GM13976 (cell line): ENCODE data around the gene CD209.

Source experiments
- DNase-seq: peaks from one replicate; pipeline ENCODE4 v3.0.0; 2012; ENCODE audit warnings: low spot score
- in situ Hi-C: fragments of 300-500 bp; cut with MboI; formaldehyde crosslinking; loops from one replicate; pipeline ENCODE4 v1.12.0; 2022; ENCODE audit warnings: low sequenced_read_pairs, mixed read lengths, inconsistent platforms; ENCODE audit not compliant: unreplicated experiment
- TF ChIP-seq, protein P1 (sequence below): IDR thresholded peaks from 2 replicates; pipeline ENCODE4 v1.5.1; 2012; ENCODE audit warnings: borderline replicate concordance, mild to moderate bottlenecking; ENCODE audit not compliant: insufficient read depth; ENCODE audit errors: extremely low read depth, missing control alignments, control extremely low read depth

Gene CD209

DNA sequence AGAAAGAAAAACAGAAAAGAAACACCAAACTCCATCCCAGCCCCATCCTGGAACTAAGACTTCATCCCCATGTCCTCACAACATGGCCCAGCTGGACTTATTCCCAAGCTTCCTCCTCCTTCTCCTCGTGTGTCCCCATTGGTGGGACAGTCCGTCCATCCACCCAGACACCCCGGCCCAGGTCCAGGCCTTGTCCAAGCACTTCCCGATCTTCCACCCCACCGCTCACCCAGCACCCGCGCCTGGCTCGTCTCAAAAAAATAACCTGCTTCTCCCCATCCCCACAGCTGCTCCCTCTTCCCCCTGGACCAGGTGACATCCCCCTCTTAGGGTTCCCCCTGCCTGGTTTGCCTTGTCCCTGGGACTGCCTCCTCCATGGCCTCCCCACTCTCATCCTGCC, 44.0 kb downstream of the CD209 start:
- no peak for DNase-seq
- in situ Hi-C loops = no loop called here
- TF ChIP-seq, protein P1, sequence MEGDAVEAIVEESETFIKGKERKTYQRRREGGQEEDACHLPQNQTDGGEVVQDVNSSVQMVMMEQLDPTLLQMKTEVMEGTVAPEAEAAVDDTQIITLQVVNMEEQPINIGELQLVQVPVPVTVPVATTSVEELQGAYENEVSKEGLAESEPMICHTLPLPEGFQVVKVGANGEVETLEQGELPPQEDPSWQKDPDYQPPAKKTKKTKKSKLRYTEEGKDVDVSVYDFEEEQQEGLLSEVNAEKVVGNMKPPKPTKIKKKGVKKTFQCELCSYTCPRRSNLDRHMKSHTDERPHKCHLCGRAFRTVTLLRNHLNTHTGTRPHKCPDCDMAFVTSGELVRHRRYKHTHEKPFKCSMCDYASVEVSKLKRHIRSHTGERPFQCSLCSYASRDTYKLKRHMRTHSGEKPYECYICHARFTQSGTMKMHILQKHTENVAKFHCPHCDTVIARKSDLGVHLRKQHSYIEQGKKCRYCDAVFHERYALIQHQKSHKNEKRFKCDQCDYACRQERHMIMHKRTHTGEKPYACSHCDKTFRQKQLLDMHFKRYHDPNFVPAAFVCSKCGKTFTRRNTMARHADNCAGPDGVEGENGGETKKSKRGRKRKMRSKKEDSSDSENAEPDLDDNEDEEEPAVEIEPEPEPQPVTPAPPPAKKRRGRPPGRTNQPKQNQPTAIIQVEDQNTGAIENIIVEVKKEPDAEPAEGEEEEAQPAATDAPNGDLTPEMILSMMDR = no peak

DNA sequence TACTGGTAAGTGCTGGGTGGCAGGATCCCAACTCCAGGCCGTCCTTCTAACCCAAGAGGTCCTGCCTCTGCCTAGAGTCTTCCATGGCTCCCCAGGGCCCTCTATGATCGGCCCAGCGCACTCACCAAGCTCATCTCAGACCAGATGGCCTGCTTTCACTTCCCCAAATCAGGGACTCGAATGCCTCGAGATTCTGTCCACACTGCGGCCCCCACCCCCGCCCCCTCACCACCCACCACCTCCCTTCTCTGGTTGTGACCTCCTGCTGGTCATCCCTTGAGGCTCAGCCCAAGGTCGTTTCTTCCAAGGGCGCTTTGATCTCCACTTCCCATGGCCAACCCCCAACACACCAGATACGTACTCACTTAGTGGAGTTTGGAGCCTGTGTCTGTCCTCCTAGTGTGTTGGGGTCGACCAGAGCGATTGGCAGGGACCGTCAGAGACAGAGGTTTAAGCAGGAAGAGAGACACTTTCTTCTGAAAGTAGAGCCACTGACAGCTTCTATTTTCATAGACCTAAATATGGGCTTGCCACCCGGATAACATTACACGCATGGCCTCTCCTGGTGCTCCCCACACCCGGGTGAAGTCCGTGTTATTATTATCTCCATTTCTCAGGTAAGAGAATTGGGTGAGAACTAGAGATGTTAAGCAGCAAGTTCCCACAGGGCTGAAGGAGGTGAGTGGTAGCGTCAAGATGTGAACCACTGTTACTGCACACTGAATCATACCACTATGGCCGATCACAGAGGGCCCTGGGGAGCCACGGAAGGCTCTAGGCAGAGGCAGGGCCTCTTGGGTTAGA, 45.5 kb downstream of the CD209 start, which contains the start of gene FCER2:
Gene FCER2, minus strand, starts transcription at position 478 of the 804 bp plus-strand sequence. CDS start 2,371 bp downstream, outside the sequence.
- DNase-seq = peak; percentile 79
- TF ChIP-seq, protein P1 = no peak
- in situ Hi-C loops = no loop called here

DNA sequence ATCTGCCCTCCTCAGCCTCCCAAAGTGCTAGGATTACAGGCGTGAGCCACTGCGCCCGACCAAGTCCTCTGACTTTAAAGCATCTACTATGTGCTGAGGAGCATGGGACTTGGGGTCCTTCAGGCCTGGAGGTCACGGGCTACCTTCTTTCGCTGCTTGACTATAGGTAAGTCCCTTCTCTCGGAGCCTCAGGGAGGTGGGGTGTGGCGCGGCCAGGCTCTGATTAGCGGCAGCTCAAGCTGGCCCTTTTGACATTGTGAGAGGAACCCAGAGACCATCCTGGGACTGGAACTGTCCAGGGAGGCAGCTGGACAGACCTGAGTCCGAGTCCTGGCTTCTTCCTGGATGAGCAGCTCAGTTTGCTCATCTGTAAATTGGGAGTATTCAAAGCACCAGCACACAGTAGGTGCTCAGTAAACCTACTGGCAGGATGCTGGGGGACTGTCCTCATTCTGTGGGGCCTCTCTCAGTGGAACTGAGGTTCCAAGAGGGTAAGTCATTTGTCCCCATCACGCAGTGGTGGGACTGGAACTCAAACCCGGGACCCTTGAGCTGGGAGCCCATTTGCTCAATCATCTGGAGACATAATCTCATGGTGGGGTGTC, 46.2 kb downstream of the CD209 start:
- in situ Hi-C loops = no loop called here
- DNase-seq = no peak
- TF ChIP-seq, protein P1 = no peak

DNA sequence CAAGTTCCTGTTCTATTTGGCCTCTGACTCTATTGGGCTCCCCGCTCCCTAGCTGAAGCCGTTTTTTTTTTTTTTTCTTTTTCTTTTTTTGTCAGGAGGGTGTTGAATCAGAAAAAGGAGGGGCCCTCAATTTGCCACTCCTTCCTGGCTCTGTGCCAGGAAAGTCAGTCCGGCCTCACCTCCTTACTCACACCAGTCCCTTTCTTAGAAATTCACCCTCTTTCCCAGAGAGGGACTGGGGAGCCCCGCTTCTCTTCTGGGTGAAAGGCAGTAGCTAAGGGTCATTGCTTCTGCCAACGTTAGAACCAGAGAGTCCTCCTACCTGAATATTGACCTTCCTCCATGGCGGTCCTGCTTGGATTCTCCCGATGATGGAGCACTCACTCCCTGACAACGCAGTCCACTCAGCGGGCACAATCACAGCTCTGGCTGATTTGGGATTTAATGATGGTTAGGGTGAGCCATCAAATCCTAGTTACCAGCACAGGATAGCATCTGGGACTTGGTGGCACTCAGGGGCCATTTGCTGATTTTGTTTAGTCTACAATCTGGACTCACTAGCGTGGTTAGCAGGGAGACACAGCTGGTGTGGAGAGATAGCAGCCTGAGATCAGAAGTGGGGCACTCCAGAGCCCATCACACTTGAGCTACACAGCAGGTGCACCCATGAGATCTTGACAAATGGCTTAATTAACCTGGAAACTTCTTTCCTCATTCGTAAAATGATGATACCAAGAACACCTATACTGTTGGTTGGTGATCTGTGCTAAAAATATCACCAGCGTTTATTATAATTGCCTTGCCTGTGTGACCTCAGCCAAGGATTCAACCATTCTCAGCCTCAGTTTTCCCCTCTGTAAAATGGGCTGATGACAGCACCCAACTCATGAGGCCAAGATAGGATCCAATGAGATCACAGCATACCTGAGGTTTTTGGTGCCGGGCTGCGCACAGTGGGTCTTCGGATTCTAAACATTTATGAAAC, 47.6 kb downstream of the CD209 start:
- TF ChIP-seq, protein P1 = no peak
- DNase-seq = peak; percentile 77
- in situ Hi-C loops = no loop called here

DNA sequence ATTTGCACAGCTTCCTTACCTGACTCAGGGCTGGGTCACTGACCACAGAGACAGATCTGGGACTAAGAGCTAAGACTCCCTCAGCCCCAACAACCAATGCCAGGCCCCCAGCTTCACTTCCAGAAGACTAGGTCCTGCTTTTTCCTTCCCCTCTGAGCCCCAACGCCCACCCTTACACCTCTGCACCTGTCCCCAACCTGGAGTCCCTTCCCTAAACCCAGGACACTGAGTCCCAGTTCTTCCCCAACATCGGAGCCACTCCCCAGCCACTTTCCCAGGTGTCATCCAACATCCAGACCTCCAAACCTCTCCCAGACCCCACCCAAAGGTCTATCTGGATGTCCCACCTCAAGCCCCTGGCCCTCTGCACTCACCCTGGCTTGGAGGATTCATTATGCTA, 48.3 kb downstream of the CD209 start:
- in situ Hi-C loops = no loop called here
- TF ChIP-seq, protein P1 = no peak
- no peak for DNase-seq

DNA sequence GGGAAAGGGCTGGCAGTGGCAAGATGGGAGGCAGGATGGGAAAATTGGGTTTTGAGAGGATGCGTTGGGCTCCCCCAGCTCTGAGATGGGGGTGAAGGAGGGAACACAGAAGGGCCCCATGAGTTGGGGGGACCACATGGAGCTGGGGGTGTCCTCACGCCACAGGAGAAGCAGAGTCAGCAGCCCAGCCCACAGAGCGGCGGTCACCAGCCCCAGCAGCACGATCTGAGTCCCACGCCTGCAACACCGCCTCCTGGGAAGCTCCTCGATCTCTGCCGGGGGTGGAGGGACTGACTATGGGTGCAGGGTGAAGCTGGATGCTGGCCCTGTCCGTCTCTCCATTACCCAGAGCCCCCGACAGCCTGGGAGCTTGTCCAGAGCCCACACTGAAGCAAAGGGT, 48.8 kb downstream of the CD209 start:
- DNase-seq = no peak
- in situ Hi-C loops = no loop called here
- TF ChIP-seq, protein P1 = no peak
